ENCODE measurements around the gene UNC93A. TPM values are rescaled to one million over a fixed set of nuclear protein-coding genes. Genes with fewer than 3 reads are reported as not detected.
"Not testable (repeated sequence)": the region's sequence is repeated elsewhere in the genome, so short reads cannot be mapped to it uniquely, and the experiment has no call there.

UNC93A gene
- total RNA-seq, result under 1 TPM in 2 of 8 experiments, not detected in 6; 0.24 to 0.25 TPM

- in situ Hi-C loops (cut with MboI; ENCODE audit: low pct_unique_long_range_greater_than_20kb in 2 of 9, low sequenced_read_pairs in 9 of 9, unreplicated experiment in 9 of 9), result no loop called here
- 14 to 94% (median 68%) methylated on average over 1 to 7 of the region's 7 CpGs for WGBS, 10 experiments
- Histone ChIP-seq H3K27ac (no peak within 1 kb of the TSS), H3K4me3 (no peak within 1 kb of the TSS), H3K4me1 (replicated peaks in 1 of 2) (peaks cover 4 to 25% of the 10 kb centered on the region in 2 donors)
- ATAC-seq (replicated peaks in 6 of 8), result no peak
Observed at GRCh38 chr6:167290786-167291622, at the start of gene UNC93A. Gene UNC93A, plus strand, starts transcription at chr6:167291315. Its CDS starts 175 bp downstream, at chr6:167291490.

GRCh38 chr6:167241321-167242134 lies 49.6 kb upstream of the UNC93A start:
- Histone ChIP-seq H3K27ac (peak overlapping the region; percentile 66 to 83), H3K4me1 (replicated peaks in 1 of 2) (peaks cover 65 to 70% of the 10 kb centered on the region in 2 donors)
- 38% methylated on average over 6 of the region's 30 CpGs; no CpG with 5 or more reads in 9 of the 10 experiments for WGBS, 10 experiments
- in situ Hi-C loops (cut with MboI; ENCODE audit: low pct_unique_long_range_greater_than_20kb in 2 of 9, low sequenced_read_pairs in 9 of 9, unreplicated experiment in 9 of 9); H3K4me3 ChIP-seq: not testable (repeated sequence)
- ATAC-seq (replicated peaks in 6 of 8), result peak; percentile 11 to 91 (median 82)

GRCh38 chr6:167242135-167242506 lies 49.0 kb upstream of the UNC93A start:
- Histone ChIP-seq H3K4me1 (replicated peaks in 1 of 2) (peaks cover 65 to 70% of the 10 kb centered on the region in 2 donors), H3K27ac (peak overlapping the region; percentile 72 to 89)
- in situ Hi-C loops (cut with MboI; ENCODE audit: low pct_unique_long_range_greater_than_20kb in 2 of 9, low sequenced_read_pairs in 9 of 9, unreplicated experiment in 9 of 9); H3K4me3 ChIP-seq: not testable (repeated sequence)
- WGBS, 10 experiments, result 40% methylated on average over 1 of the region's 7 CpGs; no CpG with 5 or more reads in 9 of the 10 experiments
- peak in 7 of 8 experiments; percentile 31 to 72 (median 56) for ATAC-seq (replicated peaks in 6 of 8)

- WGBS, 10 experiments, result 20 to 100% (median 92%) methylated on average over 1 to 4 of the region's 6 CpGs; no CpG with 5 or more reads in 4 of the 10 experiments
- peaks cover 63 to 68% of the 10 kb centered on the region in 2 donors for H3K4me1 ChIP-seq (replicated peaks in 1 of 2)
- in situ Hi-C loops (cut with MboI; ENCODE audit: low pct_unique_long_range_greater_than_20kb in 2 of 9, low sequenced_read_pairs in 9 of 9, unreplicated experiment in 9 of 9); H3K4me3 ChIP-seq: not testable (repeated sequence)
- ATAC-seq (replicated peaks in 6 of 8), result peak in 3 of 8 experiments; percentile 52 to 74 (median 71)
- peak overlapping the region; percentile 72 to 89 for H3K27ac ChIP-seq
Observed at GRCh38 chr6:167242511-167243051, 48.5 kb upstream of the UNC93A start.

- peaks cover 50 to 58% of the 10 kb centered on the region in 2 donors for H3K4me1 ChIP-seq (replicated peaks in 1 of 2)
- no peak overlapping the region for H3K4me3 ChIP-seq
- ATAC-seq (replicated peaks in 6 of 8), result no peak
- H3K27ac ChIP-seq, result peak overlapping the region in 1 of 2 donors; percentile 29
- in situ Hi-C loops (cut with MboI; ENCODE audit: low pct_unique_long_range_greater_than_20kb in 2 of 9, low sequenced_read_pairs in 9 of 9, unreplicated experiment in 9 of 9), result no loop called here
- 10 to 88% (median 46%) methylated on average over 1 to 3 of the region's 11 CpGs; no CpG with 5 or more reads in 2 of the 10 experiments for WGBS, 10 experiments
Observed at GRCh38 chr6:167244064-167244960, 46.8 kb upstream of the UNC93A start.

GRCh38 chr6:167244991-167245390 lies 46.1 kb upstream of the UNC93A start:
- Histone ChIP-seq H3K27ac (peak overlapping the region in 1 of 2 donors; percentile 29), H3K4me3 (no peak overlapping the region), H3K4me1 (replicated peaks in 1 of 2) (peaks cover 47 to 55% of the 10 kb centered on the region in 2 donors)
- in situ Hi-C loops (cut with MboI; ENCODE audit: low pct_unique_long_range_greater_than_20kb in 2 of 9, low sequenced_read_pairs in 9 of 9, unreplicated experiment in 9 of 9), result no loop called here
- WGBS, 10 experiments, result 3 to 60% (median 42%) methylated on average over 1 to 4 of the region's 4 CpGs; no CpG with 5 or more reads in 2 of the 10 experiments
- no peak for ATAC-seq (replicated peaks in 6 of 8)

- peaks cover 44 to 52% of the 10 kb centered on the region in 2 donors for H3K4me1 ChIP-seq (replicated peaks in 1 of 2)
- H3K4me3 ChIP-seq, result no peak overlapping the region
- WGBS, 10 experiments, result 0 to 100% (median 90%) methylated on average over 1 to 3 of the region's 3 CpGs; no CpG with 5 or more reads in 3 of the 10 experiments
- H3K27ac ChIP-seq, result no peak overlapping the region
- no peak for ATAC-seq (replicated peaks in 6 of 8)
- in situ Hi-C loops (cut with MboI; ENCODE audit: low pct_unique_long_range_greater_than_20kb in 2 of 9, low sequenced_read_pairs in 9 of 9, unreplicated experiment in 9 of 9), result no loop called here
Observed at GRCh38 chr6:167245591-167245990, 45.5 kb upstream of the UNC93A start.

- in situ Hi-C loops (cut with MboI; ENCODE audit: low pct_unique_long_range_greater_than_20kb in 2 of 9, low sequenced_read_pairs in 9 of 9, unreplicated experiment in 9 of 9), result no loop called here
- 10 to 82% (median 66%) methylated on average over 2 to 13 of the region's 24 CpGs; no CpG with 5 or more reads in 5 of the 10 experiments for WGBS, 10 experiments
- peak in 1 of 8 experiments; percentile 37 for ATAC-seq (replicated peaks in 6 of 8)
Observed at GRCh38 chr6:167247814-167248595, 43.1 kb upstream of the UNC93A start.

GRCh38 chr6:167248878-167249455 lies 42.1 kb upstream of the UNC93A start:
- H3K4me3 ChIP-seq; ATAC-seq (replicated peaks in 6 of 8); H3K27ac ChIP-seq; in situ Hi-C loops (cut with MboI; ENCODE audit: low pct_unique_long_range_greater_than_20kb in 2 of 9, low sequenced_read_pairs in 9 of 9, unreplicated experiment in 9 of 9): not testable (repeated sequence)
- WGBS, 10 experiments, result 40 to 100% (median 90%) methylated on average over 2 to 7 of the region's 14 CpGs; no CpG with 5 or more reads in 5 of the 10 experiments
- H3K4me1 ChIP-seq (replicated peaks in 1 of 2), result peaks cover 23 to 30% of the 10 kb centered on the region in 2 donors

More at GRCh38 chr6:167247814-167248595, 43.1 kb upstream of the UNC93A start:
- H3K4me1 ChIP-seq (replicated peaks in 1 of 2), result peaks cover 25 to 39% of the 10 kb centered on the region in 2 donors
- no peak overlapping the region for H3K4me3 ChIP-seq
- no peak overlapping the region for H3K27ac ChIP-seq

- no peak for ATAC-seq (replicated peaks in 6 of 8)
Observed at GRCh38 chr6:167252271-167252670, 38.8 kb upstream of the UNC93A start.

GRCh38 chr6:167255918-167256553 lies 35.1 kb upstream of the UNC93A start:
- 21 to 96% (median 91%) methylated on average over 2 to 10 of the region's 11 CpGs; no CpG with 5 or more reads in 3 of the 10 experiments for WGBS, 10 experiments

More at GRCh38 chr6:167252271-167252670, 38.8 kb upstream of the UNC93A start:
- Histone ChIP-seq H3K4me3 (no peak overlapping the region), H3K4me1 (replicated peaks in 1 of 2) (peaks cover 3 to 12% of the 10 kb centered on the region in 2 donors), H3K27ac (no peak overlapping the region)
- WGBS, 10 experiments, result 20 to 100% (median 83%) methylated on average over 1 of the region's 1 CpG; no CpG with 5 or more reads in 5 of the 10 experiments
- in situ Hi-C loops (cut with MboI; ENCODE audit: low pct_unique_long_range_greater_than_20kb in 2 of 9, low sequenced_read_pairs in 9 of 9, unreplicated experiment in 9 of 9), result no loop called here

More at GRCh38 chr6:167255918-167256553, 35.1 kb upstream of the UNC93A start:
- ATAC-seq (replicated peaks in 6 of 8), result no peak
- Histone ChIP-seq H3K27ac (no peak overlapping the region), H3K4me1 (replicated peaks in 1 of 2) (peaks cover 5 to 15% of the 10 kb centered on the region in 2 donors), H3K4me3 (no peak overlapping the region)
- in situ Hi-C loops (cut with MboI; ENCODE audit: low pct_unique_long_range_greater_than_20kb in 2 of 9, low sequenced_read_pairs in 9 of 9, unreplicated experiment in 9 of 9), result no loop called here
